CD4-positive, alpha-beta T cell treated with Interleukin-12 subunit alpha and Interleukin-12 subunit beta, for 1 hour (primary cell): ENCODE results near the gene PPIP5K1.
A peak's percentile ranks its signal among the peaks of the same experiment; 100 is the strongest.

Experiments used
- DNase-seq: peaks from one replicate; pipeline ENCODE4 v3.0.0-alpha.2; 2020

PPIP5K1 gene

DNA sequence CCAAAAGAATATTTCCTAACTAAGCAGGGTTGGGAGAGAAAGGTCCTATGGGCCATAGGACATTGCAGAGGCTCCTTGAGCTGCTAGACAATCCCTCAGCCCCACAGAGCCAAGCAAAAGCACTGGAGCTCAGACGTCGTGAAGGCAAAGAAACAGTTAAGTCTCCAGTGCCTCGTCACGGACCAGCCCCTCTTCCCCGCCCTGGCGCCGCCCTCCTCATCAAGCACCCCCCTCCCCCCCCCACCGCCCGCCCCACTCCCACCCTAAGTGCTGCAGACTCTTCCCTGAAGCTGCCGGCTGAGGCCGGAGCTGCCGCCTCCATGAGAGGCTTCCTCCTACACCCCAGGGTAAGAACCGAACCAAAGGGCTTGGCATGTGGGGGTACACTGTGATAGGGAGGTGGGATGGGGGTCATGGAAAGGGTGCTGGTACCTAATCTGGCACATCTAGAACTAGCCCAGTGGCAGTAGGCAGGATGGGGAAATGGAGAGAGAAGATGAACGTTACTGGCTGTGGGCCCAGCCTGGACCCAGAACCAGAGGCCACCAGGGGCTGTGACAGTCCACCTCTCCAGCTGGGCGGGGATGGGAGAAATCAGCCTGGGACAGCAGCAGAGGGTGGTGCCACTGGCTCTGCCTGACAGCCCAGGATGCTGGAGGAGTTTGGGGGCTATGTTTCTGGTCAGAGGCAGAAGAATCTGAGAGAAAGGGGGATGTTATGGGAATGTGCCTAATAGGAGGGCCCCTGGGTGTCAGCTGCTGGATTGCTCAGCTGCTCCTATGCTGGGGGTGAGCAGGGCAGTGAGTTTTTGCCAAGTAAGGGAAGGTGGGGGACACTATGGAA, 72.4 kb downstream of the PPIP5K1 start, which contains the start of gene MAP1A:
TSS of gene MAP1A (plus strand) at position 255 of the 843 bp plus-strand sequence. CDS start 3,866 bp downstream, outside the sequence.
- DNase-seq, result no peak

DNA sequence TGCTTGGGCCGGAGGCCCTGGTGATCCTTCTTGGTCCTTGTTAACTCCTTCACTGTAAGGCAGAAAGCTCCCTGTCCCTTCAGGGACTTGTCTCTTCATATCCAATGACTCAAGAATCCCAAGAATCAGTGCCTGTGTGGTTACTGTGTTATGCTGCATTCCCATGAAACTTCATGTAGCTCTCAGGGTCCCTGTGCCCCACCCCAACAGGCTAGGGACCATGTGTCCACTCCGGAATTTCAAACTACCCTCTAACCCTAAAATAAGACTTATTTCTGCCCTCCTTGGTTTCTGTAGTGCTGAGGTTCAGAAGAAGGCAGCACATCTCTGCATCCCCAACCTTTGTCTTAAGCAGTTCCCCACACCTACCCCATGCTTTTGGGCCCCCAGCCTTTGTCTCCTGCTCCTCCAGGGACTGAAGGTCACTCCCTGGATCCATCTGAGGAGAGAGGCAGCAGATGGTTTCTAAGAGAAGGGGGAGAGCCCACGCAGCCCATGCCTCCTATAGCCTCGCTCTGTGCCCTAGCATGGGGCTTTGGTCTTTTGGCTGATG, 73.1 kb downstream of the PPIP5K1 start:
- DNase-seq, result no peak

DNA sequence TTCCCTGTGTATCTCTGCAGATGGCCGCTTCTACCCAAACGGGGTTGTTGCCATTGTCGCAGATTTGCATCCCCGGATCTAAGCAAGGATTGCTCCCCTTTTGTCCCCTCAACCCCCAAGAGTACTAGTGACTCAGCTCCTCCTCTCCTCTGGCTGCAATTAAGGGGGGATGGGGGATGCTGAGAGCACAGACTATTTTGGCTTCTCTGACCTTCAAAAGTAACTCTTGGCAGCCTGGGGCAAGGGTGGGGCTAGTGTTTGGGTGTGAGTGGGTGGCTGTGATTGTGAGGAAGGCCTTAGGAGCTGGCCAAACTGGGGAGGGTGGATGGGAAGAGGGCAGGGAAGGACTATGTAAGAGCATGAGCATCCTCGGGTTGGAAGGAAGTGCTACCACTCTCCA, 73.8 kb downstream of the PPIP5K1 start:
- DNase-seq, result no peak

DNA sequence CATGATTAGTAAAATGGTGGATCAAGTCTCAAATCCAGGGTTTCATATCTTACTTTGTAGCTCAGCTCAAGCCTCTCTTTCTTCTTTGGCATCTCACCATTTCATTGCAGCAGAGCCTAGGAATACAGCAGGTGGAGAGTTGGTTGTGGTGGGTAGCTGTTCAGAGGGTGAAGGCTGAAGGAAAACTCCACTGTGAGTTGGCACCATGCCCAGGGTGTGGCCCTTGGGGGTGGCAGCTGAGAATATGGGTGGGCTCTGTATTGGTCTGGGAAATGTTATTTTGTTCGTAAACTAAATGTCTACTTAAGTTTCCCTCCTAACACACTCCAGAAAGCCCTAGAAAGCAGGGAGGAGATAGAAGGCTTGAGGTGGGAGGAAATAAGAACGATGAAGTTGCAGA, 74.3 kb downstream of the PPIP5K1 start:
- no peak for DNase-seq

DNA sequence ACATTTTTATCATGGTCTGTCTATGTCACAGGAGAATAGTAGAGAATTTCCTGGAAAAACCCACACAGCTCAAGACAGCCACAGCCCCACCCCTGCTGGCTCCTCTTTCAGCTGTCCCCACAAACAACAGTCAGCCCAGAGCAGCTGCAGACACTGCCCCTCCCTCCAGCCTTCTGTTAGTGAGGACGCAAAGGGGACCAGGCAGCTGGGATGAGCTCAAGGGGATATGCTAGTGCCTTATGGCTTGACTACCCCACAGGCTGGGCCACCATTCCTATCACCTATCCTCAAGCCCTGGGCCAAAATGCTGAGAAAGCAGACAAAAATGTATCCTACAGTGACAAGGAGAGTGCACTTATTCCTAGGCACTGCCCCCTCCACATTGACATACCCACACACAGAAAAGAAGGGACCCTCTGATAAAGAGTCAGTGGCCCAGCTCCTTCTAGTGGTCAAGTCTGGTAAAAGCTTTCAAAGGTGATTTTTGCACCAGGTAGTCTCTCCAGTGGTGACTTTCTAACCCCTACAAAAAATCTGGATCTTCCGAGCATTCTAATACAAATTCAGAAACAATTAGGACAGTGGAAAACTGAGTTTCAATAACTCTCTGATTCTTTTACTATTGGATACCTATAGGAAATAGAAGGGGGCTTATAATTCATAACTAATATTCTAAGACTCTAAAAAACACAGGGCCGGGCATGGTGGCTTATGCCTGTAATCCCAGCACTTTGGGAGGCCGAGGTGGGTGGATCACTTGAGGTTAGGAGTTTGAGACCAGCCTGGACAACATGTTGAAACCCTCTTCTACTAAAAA, 75.6 kb downstream of the PPIP5K1 start:
- DNase-seq, result peak; percentile 56

DNA sequence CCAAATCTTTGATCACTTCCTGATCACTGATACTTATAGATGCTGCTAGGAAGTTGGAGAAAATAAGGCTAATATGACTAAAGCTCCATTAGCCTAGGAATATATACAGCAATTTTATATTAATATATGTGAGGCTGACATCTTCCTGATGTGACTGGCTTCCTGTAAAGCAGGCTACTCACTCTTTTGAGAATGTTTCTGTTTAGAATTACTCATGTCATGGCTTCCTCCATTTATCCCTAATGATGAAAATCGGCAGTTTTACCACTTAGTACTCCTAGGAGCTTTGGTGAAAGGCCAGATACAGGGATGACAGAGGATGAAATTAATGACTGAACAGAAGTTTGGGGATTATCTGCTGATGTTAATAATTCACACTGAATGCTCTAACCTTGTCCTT, 76.5 kb downstream of the PPIP5K1 start:
- DNase-seq, result no peak

DNA sequence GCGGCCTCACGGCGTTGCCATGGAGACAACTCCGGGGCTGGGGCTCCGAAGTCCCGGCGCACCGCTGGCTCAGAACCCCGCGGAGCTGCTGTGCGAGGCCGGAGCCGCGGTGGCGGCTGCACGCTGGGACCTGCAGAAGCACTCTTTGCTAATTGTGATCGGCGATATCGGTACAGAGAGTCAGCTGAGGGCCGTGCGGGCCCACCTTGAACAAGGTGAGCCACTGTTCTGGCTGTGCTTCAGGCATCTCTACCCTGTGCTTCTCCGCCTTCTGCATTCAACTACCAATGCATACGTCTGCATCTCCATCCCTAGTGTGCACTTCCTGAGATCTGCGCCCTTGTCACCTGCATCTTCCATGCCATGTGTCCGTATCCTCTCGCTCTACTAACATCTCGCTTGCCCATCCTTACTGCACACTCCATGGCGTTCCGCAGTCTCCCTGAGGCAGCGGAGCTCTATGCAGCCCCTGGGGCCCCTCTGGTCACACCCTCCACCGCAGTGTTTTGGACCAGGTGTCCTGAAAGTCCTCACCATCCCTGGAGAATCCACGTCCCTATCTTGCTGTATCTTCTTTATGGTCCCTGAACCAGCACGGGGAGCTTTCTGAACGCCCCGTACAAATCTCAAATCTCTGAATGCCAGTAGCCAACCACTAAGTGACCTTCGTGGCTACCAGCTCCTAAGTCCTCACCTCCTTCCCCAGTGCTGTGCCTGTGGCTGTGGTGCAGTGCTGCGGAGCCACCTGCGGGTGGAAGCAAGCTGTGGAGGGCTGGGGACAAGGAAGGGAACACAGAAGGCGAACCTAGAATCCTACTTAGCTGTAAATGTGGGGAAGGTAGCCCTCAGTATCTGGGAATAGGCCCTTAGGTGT, 78.8 kb downstream of the PPIP5K1 start:
- DNase-seq, result no peak

DNA sequence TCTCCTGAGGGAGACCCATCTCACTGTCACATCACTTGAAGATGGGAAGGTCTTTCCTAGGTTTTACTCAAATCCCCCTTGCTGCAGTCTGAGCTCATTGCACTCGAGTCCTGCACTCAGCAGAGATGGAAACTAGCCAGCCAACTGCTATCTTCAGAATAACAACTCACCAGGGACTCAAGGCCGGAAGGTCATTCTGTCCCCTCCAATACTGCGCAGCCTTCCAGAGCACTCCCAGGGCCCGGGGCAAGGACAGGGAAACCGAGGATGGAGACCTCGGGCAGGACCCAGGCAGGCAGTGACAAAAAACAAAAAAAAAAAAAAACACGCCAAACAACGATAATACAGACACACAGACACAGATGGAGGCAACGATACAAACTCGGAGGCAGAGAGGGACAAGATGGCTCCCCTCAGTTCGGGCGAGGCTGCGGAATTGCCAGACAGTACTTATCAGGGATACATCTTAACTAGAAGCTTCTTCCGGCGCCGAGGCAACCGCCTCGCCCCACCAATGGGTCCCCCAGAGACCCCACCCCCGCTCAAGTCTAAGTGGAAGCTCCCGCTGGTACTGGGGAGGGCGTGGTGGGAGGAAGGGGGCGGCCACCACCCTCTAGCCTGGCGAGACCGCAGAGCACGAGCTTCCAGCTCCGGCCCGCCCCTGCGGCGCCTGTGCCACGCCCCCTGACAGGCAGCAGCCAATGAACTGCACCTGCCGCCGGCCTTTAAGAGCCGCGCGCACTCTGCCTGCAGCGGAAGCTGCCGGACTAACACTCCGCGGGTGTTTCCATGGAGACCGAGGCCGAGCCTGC, 79.6 kb downstream of the PPIP5K1 start:
- DNase-seq, result peak; percentile 99

DNA sequence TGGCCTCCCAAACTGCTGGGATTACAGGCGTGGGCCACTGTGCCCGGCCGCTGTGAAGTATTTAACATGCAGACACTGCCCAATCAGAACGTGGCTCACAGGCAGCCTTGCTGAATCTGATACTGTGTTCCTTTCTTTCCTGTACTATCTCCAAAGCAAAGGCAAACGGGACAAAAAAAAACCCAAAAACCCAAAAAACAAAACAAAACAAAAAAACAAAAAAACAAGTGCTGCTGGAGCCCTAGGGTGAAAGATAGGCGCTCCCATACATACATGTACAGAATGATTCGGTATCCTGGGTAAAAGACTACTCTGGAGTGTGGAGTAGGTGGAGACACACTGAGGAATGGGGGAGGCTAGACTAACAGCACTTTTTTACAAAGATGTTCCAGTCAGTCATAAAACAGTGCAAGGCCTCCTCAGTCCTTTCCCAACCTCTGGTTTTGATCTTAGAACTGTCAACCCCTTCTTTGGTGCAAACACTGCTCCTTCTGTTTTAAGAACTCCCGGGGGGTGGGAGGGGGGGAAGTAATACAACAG, 80.3 kb downstream of the PPIP5K1 start:
- no peak for DNase-seq

DNA sequence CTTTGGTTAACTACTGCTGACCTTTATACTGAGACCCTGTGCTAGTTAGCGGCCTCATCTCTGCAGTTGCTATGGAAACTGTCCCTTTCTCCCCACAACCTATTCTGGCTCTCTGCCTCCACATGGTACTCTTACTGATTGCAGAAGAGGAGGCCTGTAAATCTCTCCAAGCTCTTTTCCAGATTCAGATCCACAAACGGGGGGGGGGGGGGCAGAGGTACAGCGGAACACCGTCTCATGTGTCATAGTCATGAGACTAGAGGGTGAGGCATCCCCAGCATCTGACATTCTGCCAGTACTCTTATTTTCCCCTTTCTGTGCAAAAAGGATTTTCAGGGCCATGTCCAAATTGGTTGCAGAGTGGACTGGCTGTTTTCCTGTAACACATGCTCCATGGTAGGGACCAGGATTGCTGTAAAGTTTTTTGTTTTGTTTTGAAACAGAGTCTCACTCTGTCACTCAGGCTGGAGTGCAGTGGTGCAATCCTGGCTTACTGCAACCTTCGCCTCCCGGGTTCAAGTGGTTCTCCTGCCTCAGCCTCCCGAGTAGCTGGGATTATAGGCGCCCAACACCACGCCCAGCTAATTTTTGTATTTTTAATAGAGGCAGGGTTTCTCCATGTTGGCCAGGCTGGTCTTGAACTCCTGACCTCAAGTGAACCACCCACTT, 80.9 kb downstream of the PPIP5K1 start:
- DNase-seq, result no peak

DNA sequence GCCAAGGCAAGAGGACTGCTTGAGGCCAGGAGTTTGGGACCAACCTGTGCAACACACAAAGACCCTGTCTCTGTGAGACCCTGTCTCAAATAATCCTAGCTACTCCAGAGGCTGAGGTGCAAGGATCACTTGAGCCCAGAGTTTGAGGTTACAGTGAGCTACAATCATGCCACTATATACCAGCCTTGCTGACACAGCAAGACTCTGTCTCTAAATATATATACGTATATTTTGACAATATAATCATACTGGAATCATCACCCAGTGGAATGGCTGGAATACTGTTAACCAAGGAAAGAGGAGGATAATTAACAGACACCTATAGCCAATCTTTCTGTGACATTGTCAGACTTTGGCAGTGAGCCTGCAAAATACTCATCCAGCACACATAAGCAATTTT, 81.6 kb downstream of the PPIP5K1 start:
- no peak for DNase-seq

DNA sequence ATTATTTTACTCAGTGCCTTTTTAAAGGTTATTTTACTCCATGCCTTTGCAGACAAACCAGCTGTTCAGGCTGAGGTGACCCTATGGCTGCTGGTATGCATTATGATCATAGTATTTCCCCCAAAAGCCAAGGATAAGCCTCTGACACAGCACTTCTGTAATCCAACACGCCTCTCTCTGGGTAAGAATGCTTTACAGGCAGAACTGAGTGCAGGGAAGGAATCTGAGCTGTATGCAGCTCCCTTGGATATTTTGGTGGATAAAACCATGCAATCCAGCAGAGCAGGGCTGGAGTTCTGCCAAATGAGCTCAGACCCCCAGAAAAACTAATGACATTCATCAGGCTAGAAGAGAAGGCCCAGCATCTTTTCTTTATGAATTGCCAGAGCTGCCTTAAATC, 84.3 kb downstream of the PPIP5K1 start:
- DNase-seq, result no peak

DNA sequence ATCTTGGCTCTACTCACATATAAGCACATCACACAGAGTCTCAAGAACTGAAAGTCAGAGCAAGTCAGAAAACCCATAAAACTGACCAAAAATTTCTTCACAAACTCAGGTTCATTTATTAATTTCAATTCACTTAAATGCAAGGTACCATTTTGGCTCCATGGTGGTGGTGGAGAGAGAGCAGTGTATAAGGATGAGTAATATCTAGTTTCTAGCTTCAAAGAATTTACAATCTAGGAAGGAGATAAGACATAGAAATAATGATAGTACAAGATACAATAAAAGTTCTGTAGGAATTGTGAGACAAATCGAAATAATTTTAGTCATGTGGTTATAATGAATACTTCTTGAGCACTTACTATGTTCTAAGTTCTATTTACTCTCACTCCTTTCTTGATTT, 90.4 kb downstream of the PPIP5K1 start:
- no peak for DNase-seq

DNA sequence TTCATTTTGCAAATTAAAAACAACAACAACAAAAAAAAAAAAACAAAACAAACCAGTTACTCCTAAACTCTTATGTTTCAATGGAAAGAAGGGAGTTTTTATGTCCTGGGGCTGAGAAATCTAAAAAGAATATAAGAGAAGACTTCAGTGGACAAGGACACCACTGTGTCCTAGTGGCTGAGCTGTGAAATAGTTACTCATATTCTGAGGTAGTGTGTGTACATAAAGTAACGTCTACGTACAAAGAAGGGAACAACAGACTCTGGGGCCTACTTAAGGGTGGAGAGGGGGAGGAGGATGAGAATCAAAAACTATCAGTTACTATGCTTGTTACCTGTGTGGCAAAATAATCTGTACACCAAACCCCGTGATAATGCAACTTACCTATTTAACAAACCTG, 91.0 kb downstream of the PPIP5K1 start:
- no peak for DNase-seq

DNA sequence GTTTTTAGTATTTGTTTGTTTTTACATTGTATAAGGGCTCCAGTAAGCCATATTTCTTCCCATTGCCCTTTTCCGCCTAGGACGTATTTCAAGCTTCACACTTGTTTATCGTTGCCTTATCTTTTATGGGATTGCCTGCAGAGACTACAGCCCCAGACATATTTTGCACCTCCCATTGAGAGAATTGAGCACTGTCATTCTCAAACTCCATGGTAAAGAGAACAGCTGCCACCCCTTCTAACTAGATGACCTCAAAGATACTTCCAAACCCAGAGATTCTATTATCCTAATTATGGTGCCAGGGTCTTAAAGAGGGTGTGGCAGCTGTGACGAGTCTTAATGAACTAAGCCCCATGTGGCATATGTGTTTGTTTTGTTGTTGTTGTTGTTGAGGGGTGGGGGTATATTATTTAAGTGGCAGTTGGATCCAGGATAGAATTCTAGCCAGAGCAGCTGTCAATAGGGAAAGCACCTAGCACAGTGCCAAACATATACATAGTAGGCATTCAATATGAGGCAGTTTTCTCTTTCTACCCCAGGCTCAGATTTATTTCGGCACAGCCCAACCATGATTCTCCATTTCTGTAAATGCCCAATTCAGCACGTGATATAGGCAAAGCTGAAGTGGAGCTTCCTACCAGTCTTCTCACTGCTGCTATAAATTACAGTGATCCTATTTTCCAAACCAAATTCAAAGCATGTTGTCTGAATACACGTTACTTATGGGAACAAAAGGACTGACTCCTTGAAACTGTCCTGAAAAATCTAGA, 96.1 kb downstream of the PPIP5K1 start:
- no peak for DNase-seq

DNA sequence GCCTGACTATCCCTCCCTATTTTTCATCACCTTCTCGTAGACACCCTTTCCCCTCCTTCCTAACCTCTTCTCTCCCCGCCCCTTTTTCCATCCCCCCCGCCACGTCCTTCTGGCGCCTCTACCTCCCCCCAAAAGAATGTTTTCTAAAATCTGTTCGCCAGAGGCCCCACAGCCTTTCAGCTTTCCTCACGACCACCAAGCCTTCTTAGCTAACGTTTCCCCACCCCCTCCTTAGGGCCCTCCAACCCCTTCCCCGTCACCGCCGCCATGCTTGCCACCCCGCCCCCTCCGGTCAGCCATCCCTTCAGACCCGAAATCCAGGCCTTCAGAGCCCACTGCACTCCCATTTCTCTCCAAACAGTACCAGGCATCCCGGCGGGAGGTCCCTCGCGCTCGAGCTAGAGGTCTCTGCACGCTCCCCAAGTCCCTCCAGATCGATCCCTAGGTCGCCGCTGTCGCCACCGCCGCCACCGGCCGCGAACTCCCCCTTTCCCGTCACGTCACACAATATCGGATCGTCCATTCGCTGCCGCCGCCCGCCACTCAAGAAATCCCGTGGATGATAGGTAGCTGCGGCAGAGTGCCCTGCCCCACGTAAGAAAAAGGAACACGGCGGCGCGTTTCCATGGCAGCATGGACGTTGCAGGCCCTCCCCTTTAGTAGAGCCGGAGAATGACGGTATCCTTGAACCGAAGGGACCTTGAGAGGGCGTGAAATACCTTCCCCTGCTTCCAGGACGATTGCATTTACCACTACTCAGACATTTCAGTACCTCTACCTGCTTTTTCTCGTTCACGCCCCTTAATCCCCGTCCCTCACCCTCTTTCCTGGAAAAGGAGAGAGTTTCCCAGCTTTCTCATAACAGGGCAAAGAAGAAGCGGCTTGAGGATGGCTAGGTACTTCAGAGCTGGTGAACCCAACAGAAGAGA, 97.1 kb downstream of the PPIP5K1 start, which contains the start of gene TP53BP1:
TSS of gene TP53BP1 (minus strand) at position 484 of the 929 bp plus-strand sequence. CDS start at position 371, 113 bp downstream.
- DNase-seq, result peak; percentile 95

DNA sequence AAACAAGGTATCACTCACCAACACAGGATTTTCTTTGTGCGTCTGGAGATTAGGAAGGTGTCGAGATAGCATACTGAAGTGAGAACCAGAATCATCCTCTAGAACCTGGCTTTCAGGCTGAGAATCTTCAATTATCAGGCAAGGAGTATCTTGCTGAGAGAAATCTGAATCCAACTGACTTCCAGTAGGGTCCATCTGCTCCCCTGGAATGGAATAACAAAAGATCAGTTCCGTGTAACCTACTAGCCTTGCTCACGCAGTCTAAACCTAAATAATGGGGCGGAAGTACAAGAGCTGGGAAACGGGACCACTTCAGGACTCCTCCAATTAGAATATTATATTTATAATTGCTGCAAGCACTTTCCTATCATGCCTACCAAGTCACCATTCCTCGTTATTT, 97.7 kb downstream of the PPIP5K1 start:
- DNase-seq, result no peak

DNA sequence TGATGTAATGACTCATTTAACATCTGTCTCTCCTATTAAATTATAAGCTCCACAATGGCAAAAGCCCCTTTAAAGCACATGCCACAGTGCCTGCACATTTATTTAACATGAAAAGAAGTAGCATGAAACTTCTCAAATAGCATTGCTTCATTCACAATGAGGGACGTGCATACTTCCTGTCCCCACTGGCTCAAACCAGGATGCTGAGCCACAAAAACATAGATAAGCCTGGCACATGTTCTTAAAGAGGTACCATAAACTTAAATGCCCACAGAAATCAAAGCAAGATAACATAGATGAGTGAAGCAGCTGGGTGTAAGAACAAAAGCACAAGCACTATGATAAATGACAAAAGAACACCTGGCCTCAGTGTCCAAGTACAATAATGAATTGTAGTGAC, 100.8 kb downstream of the PPIP5K1 start:
- no peak for DNase-seq

DNA sequence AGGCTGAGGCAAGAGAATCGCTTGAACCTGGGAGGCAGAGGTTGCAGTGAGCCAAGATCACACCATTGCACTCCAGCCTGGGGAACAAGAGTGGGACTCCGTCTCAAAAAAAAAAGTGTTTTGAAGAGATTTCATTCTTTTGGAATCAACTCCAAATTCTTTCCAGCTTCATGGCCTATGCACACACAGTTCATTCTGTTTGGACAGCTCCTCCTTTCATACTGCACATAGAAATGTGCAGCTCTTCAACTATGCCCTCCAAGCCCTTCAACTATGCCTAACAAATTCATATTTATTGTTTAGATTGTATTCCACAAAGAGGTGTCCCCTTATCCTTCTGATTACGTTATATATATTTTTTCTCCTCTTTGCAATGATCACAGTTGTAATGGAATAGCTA, 101.2 kb downstream of the PPIP5K1 start:
- DNase-seq, result no peak
